ENCODE data around the gene CMTM4. TPM values are rescaled to one million over a fixed set of nuclear protein-coding genes. Genes with fewer than 3 reads are reported as not detected.
A peak's percentile ranks its signal among the peaks of the same experiment; 100 is the strongest.

The CMTM4 gene
- total and polyA plus RNA-seq, 2 of the 4 experiments (the other 2 are of a cell fraction) = 9.0 to 14.5 TPM

GRCh38 chr16:66605979-66606751 lies 90.4 kb downstream of the CMTM4 start:
- no peak overlapping the region for H2BK20ac ChIP-seq (ENCODE audit: low read depth, low read length)
- H2AFZ ChIP-seq (replicated peaks; ENCODE audit: low read length, poor library complexity) = peak overlapping the region; percentile 88
- WGBS, 2 experiments (ENCODE audit: extremely low coverage in 2 of 2, insufficient read length in 1 of 2) = no CpG with 5 or more reads among the region's 10 CpGs
- no peaks in the 10 kb centered on the region for H3K27me3 ChIP-seq (ENCODE audit: control insufficient read depth, insufficient read depth, low read length)
- peak overlapping the region; percentile 58 for H3K9ac ChIP-seq (ENCODE audit: low read depth, low read length)
- H3K18ac ChIP-seq (ENCODE audit: low read depth, low read length) = 0 out of 2 replicates have a peak overlapping the region, but pooled peaks have one; percentile 5
- H4K8ac ChIP-seq (ENCODE audit: low read depth in 2 of 2, low read length in 2 of 2) = peak overlapping the region; percentile 34 to 57; a peak in 1 of 4 replicates
- H3K79me1 ChIP-seq (ENCODE audit: low read depth in 1 of 2, low read length in 2 of 2) = peaks cover 16 to 59% of the 10 kb centered on the region in 2 experiments
- H4K5ac ChIP-seq (ENCODE audit: low read depth, low read length) = peak overlapping the region; percentile 56; the same call in 1 of the 2 replicates
- ATAC-seq (ENCODE audit: low read depth) (no peak), DNase-seq (no peak)
- H2BK15ac ChIP-seq (ENCODE audit: low read depth, low read length) = no peak overlapping the region
- H3K27ac ChIP-seq (ENCODE audit: insufficient read depth, low read length) = peak overlapping the region; percentile 76; the same call in 1 of the 2 replicates
- intact Hi-C loops (cut with micrococcal nuclease) (loop anchor here (2.0 to 5.0 kb wide), 3 partner anchors 53 to 136 kb away; partner anchors contain the start of gene CKLF), dilution Hi-C loops (cut with HindIII; ENCODE audit: low sequenced_read_pairs, unreplicated experiment) (no loop called here), in situ Hi-C loops (cut with MboI; ENCODE audit: low sequenced_read_pairs) (no loop called here)
- H3K56ac ChIP-seq (ENCODE audit: extremely low read depth, insufficient read depth, low read length) = no peak overlapping the region
- H3K4ac ChIP-seq (ENCODE audit: low read depth, low read length) = peak overlapping the region; percentile 89
- ChIA-PET CTCF (no interaction called here), POLR2A (ENCODE audit: unreplicated experiment) (no interaction called here)
- H3K9me3 ChIP-seq (ENCODE audit: control insufficient read depth, insufficient read depth, low read length) = peaks cover 4% of the 10 kb centered on the region; the same call in 1 of the 2 replicates
- H2BK5ac ChIP-seq (ENCODE audit: low read depth, low read length, poor library complexity, severe bottlenecking) = peak overlapping the region; percentile 2
- H3K4me3 ChIP-seq (ENCODE audit: insufficient read depth, low read depth, low read length) = peak overlapping the region; percentile 74
- H2AK9ac ChIP-seq (replicated peaks; ENCODE audit: low read depth, low read length, poor library complexity) = peak overlapping the region; percentile 94
- H4K20me1 ChIP-seq (ENCODE audit: insufficient read depth, low read length) = peaks cover 17% of the 10 kb centered on the region
- peak overlapping the region; percentile 58 for H3K23ac ChIP-seq (ENCODE audit: low read depth, low read length)
- peaks cover 10% of the 10 kb centered on the region for H3K9me1 ChIP-seq (ENCODE audit: insufficient read depth, low read length)
- 0 out of 2 replicates have a peak overlapping the region, but pooled peaks have one; percentile 18 for H2BK120ac ChIP-seq (ENCODE audit: low read depth, low read length)
- H2AK5ac ChIP-seq (ENCODE audit: low read depth, low read length) = peak overlapping the region; percentile 93
- H4K91ac ChIP-seq (ENCODE audit: insufficient read depth, low read depth, low read length) = peak overlapping the region; percentile 84
- H3K4me2 ChIP-seq (ENCODE audit: low read depth, low read length) = peak overlapping the region; percentile 81
- H3K36me3 ChIP-seq (ENCODE audit: control insufficient read depth, insufficient read depth, low read length) = peaks cover 23% of the 10 kb centered on the region
- no TSS peak for BruUV-seq (replicated peaks)
- H3K14ac ChIP-seq (replicated peaks; ENCODE audit: low read depth, low read length) = peak overlapping the region; percentile 48
- peaks cover 21% of the 10 kb centered on the region for H3K4me1 ChIP-seq (ENCODE audit: control insufficient read depth, insufficient read depth, low read length)
- no peak for TF ChIP-seq RAD21 (IDR thresholded peaks at IDR 0.05; ENCODE audit: low read length)
- TF ChIP-seq BHLHE40 (IDR thresholded peaks at IDR 0.05; ENCODE audit: low read depth, low read length) = no peak
- TF ChIP-seq CHD1 (IDR thresholded peaks at IDR 0.05; ENCODE audit: low read depth, low read length) = no peak
- TF ChIP-seq ELK1 (IDR thresholded peaks at IDR 0.05; ENCODE audit: borderline replicate concordance, low read depth, low read length) = no peak
- TF ChIP-seq MXI1 (IDR thresholded peaks at IDR 0.05; ENCODE audit: borderline replicate concordance, low read depth, low read length) = no peak
- TF ChIP-seq USF2 (IDR thresholded peaks at IDR 0.05; ENCODE audit: low read depth, low read length) = no peak
- no peak for TF ChIP-seq SMC3 (IDR thresholded peaks at IDR 0.05; ENCODE audit: low read depth, low read length)
- TF ChIP-seq CTCF (conservative IDR thresholded peaks at IDR 0.05; ENCODE audit: low read depth, low read length) = no peak
- TF ChIP-seq RCOR1 (IDR thresholded peaks at IDR 0.05; ENCODE audit: insufficient replicate concordance, low read length) = no peak
- no peak for TF ChIP-seq CEBPB (IDR thresholded peaks at IDR 0.05; ENCODE audit: low read depth, low read length)
- no peak for TF ChIP-seq MAFK (IDR thresholded peaks at IDR 0.05; ENCODE audit: low read depth, low read length)
- no peak for TF ChIP-seq NFE2L2 (IDR thresholded peaks at IDR 0.05; ENCODE audit: low read depth, low read length)
- TF ChIP-seq FOS (IDR thresholded peaks at IDR 0.05; ENCODE audit: low read depth, low read length) = no peak
- no peak for TF ChIP-seq MAZ (IDR thresholded peaks at IDR 0.05; ENCODE audit: borderline replicate concordance, low read depth, low read length)

All from IMR-90 (cell line).